NCI-H748 (cell line): ENCODE results near the gene CAPNS1.
"Not testable (repeated sequence)": the region's sequence is repeated elsewhere in the genome, so short reads cannot be mapped to it uniquely, and the experiment has no call there.

Source experiments
- DNase-seq: peaks from one replicate; lab custom pipeline; 2025; ENCODE audit not compliant: unreplicated experiment; lab: John Stamatoyannopoulos, UW

Gene CAPNS1

GRCh38 chr19:36149673-36150406 is 10.0 kb downstream of the CAPNS1 start:
- DNase-seq: no peak

GRCh38 chr19:36150586-36150985 is 10.7 kb downstream of the CAPNS1 start:
- DNase-seq: no peak

- no peak for DNase-seq
Observed at GRCh38 chr19:36151144-36152018, 11.5 kb downstream of the CAPNS1 start.

- no peak for DNase-seq
Observed at GRCh38 chr19:36152019-36152351, 12.1 kb downstream of the CAPNS1 start.

GRCh38 chr19:36152352-36153091 is 12.7 kb downstream of the CAPNS1 start, which contains the start of gene COX7A1:
Gene COX7A1, minus strand, starts transcription at chr19:36152447. Its CDS starts 40 bp downstream, at chr19:36152407.
- no peak for DNase-seq

GRCh38 chr19:36153126-36153525 is 13.3 kb downstream of the CAPNS1 start:
- DNase-seq: no peak

- no peak for DNase-seq
Observed at GRCh38 chr19:36160821-36161596, 21.1 kb downstream of the CAPNS1 start.

GRCh38 chr19:36163813-36164212 is 23.9 kb downstream of the CAPNS1 start:
- DNase-seq: no peak

- peak; percentile 90 for DNase-seq
Observed at GRCh38 chr19:36169084-36169760, 29.4 kb downstream of the CAPNS1 start.

GRCh38 chr19:36172852-36173251 is 33.0 kb downstream of the CAPNS1 start:
- DNase-seq: no peak

- DNase-seq: not testable (repeated sequence)
Observed at GRCh38 chr19:36173846-36174245, 34.0 kb downstream of the CAPNS1 start.

GRCh38 chr19:36179077-36179476 is 39.2 kb downstream of the CAPNS1 start:
- DNase-seq: not testable (repeated sequence)

GRCh38 chr19:36182612-36183244 is 42.9 kb downstream of the CAPNS1 start:
- DNase-seq: no peak

- no peak for DNase-seq
Observed at GRCh38 chr19:36183245-36183628, 43.4 kb downstream of the CAPNS1 start.

GRCh38 chr19:36186722-36187121 is 46.9 kb downstream of the CAPNS1 start:
- not testable (repeated sequence) for DNase-seq

GRCh38 chr19:36196249-36196648 is 56.4 kb downstream of the CAPNS1 start:
- DNase-seq: no peak

GRCh38 chr19:36198119-36198518 is 58.3 kb downstream of the CAPNS1 start:
- DNase-seq: no peak
